VCaP (cell line): ENCODE data around the gene HTR3D.

ENCODE experiments used
- H3K27ac ChIP-seq: fragments of 450-650 bp; 2 replicates; pipeline ENCODE4 v1.5.1; 2017
- TF ChIP-seq, protein P1 (sequence below): fragments of 450-650 bp; conservative IDR thresholded peaks from 2 replicates; pipeline ENCODE4 v1.5.1; 2017; ENCODE audit warnings: mild to moderate bottlenecking, moderate library complexity

HTR3D gene

DNA sequence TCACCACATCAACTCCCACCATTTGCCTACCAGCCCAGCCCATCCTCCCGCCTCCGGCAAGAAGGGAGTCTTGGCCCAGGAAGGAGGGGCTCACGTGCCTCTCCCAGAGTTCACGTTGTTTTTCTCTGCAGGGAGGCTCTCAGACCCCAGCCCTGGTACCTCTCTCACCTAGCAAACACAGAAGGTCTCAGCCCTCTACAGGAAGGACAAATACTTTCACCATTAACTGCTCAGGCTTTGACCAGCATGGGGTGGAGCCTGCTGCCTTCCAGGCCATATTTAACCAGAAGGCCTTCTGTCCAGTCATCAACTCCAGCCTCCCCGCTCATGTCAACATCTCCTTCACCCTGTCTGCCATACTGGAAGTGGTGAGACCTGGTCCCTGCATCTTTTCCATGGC lies 46.3 kb downstream of the HTR3D start:
- TF ChIP-seq, protein P1, sequence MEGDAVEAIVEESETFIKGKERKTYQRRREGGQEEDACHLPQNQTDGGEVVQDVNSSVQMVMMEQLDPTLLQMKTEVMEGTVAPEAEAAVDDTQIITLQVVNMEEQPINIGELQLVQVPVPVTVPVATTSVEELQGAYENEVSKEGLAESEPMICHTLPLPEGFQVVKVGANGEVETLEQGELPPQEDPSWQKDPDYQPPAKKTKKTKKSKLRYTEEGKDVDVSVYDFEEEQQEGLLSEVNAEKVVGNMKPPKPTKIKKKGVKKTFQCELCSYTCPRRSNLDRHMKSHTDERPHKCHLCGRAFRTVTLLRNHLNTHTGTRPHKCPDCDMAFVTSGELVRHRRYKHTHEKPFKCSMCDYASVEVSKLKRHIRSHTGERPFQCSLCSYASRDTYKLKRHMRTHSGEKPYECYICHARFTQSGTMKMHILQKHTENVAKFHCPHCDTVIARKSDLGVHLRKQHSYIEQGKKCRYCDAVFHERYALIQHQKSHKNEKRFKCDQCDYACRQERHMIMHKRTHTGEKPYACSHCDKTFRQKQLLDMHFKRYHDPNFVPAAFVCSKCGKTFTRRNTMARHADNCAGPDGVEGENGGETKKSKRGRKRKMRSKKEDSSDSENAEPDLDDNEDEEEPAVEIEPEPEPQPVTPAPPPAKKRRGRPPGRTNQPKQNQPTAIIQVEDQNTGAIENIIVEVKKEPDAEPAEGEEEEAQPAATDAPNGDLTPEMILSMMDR: no peak
- no peak overlapping the region for H3K27ac ChIP-seq

DNA sequence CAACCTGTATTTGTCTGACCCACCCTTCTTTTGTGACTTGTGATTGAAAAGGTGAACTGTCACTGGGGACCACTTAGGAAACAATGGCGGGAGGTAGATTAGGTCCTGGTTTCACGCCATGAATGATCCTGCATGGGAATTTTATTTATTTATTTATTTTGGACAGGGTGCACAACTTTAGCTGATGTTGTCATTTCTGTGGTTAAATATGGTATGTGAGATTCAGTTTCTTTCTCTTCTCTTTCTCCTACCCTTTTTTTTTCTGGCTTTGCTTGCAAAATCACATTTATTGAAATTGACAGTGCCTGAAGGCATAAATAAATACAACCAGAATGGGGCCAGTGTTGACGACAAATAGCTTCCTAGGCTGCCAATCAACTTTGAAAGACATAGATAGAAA lies 47.3 kb downstream of the HTR3D start:
- no peak overlapping the region for H3K27ac ChIP-seq
- TF ChIP-seq, protein P1: no peak

DNA sequence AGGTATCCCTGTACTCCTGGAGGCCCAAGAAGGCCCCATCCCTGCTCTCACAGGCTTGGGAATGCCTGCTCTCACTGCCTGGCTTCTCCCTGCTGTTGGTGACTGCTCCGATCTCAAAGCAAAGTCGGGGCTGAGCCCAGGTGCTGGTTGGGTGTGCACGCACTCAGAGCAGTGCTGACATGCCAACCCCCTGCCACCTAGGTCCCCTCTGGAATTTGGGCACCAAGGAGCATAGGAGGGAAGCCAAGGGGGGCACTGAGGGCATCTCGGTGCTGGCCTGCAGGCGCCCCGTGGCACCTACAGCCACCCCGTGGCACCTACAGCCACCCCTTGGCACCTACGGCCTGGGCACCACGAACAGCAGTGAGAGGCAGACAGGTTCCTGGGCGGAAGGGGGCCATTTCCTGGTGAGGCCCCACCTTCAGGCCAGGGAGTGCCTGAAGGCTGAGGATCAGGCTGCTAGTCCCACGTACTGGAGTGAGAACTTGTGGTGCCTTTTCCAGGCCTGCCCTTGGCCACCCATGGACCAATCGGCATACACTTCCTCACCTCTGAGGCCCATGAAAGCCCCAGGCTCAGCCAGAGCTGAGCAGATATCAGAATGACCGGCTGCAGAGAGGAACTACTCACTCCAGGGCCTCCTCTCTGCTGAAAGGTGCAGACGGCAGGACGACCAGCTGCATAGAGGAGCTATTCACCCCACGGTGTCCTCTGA lies 49.7 kb downstream of the HTR3D start:
- TF ChIP-seq, protein P1: no peak
- H3K27ac ChIP-seq: no peak overlapping the region

GRCh38 chr3:184082034-184082433 lies 50.5 kb downstream of the HTR3D start:
- no peak overlapping the region for H3K27ac ChIP-seq
- TF ChIP-seq, protein P1: no peak

DNA sequence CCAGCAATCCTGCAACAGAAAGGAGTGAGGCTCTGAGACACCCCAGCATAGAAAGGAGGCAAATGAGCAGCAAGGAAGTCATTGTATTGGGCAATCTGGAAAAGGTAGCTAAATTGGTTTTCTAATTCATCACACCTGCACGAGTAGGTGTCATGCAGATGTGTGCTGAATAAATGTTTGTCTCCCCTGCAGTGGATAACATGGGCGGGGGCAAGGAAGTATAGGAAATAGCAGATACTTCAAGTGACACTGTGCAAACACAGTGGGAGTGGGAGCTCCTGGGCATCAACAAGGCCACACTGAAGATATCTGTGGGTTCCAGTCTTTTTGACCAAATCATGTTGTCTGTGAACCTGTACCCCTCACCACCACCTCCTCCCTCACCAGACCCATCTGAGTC lies 50.9 kb downstream of the HTR3D start:
- H3K27ac ChIP-seq: no peak overlapping the region
- TF ChIP-seq, protein P1: no peak

DNA sequence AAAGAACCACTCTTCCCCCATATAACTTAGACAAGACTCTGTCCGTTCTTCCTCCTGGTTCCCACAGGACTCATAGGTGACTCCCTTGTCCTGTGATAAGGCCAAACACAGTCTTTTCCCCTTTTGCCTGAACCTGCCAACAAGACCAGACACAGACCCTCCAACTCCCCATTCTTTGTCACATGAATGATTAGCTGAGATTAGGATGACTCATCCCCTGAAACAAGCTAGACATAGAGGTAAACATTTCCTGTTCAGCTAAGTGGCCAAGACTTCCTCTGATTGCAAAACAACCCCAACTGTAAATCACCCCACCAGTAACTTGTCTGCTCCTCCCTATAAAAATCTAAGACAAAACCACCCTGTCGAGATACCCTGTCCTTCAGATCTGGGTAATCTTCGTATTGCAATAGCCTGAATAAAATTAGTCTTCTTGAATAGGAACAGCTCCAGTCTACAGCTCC lies 53.9 kb downstream of the HTR3D start:
- no peak overlapping the region for H3K27ac ChIP-seq
- TF ChIP-seq, protein P1: no peak
